ENCODE measurements around the gene GAPT.

The GAPT gene

DNA sequence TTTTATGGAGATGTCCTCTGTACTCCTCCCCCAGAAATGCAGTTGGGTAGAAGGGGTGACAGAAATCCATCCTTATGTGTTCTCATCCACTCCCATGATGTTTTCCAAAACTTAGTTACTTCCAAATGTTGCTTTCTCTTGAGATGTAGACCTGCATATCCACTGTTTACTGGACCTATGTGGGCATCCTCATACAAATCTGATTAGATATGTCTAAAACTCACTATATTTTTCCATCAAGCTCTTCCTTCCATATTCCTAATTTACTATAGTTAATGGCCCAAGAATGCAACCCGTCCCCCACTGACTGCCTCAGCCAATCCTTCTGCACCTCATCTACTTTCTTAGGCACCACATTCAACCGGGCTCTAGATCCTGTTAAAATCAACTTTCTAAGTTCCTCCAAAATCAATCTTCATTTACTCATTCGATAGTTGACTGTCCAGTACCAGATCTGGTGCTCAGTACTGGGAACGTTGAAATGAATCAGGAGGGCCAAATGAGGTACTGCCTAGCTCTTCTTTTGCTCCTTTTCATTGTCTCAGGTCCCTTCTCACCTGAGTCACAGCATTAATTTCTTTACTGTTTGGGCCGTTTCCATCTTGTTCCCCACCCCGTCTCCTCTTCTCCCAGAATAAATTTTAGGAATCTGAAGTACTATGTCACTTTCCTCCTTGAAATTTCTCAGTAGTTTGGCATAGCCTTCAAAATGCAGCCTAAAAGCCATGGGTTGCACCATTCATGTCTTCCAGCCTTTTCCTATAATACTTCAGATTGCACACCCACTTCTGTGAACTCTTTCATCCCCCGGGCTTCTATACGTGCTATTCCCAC is 39.3 kb upstream of the GAPT start:
- TF ChIP-seq, protein P1, sequence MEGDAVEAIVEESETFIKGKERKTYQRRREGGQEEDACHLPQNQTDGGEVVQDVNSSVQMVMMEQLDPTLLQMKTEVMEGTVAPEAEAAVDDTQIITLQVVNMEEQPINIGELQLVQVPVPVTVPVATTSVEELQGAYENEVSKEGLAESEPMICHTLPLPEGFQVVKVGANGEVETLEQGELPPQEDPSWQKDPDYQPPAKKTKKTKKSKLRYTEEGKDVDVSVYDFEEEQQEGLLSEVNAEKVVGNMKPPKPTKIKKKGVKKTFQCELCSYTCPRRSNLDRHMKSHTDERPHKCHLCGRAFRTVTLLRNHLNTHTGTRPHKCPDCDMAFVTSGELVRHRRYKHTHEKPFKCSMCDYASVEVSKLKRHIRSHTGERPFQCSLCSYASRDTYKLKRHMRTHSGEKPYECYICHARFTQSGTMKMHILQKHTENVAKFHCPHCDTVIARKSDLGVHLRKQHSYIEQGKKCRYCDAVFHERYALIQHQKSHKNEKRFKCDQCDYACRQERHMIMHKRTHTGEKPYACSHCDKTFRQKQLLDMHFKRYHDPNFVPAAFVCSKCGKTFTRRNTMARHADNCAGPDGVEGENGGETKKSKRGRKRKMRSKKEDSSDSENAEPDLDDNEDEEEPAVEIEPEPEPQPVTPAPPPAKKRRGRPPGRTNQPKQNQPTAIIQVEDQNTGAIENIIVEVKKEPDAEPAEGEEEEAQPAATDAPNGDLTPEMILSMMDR (IDR thresholded peaks at IDR 0.05; ENCODE audit: borderline replicate concordance, insufficient read depth, low read depth, low read length), result no peak

DNA sequence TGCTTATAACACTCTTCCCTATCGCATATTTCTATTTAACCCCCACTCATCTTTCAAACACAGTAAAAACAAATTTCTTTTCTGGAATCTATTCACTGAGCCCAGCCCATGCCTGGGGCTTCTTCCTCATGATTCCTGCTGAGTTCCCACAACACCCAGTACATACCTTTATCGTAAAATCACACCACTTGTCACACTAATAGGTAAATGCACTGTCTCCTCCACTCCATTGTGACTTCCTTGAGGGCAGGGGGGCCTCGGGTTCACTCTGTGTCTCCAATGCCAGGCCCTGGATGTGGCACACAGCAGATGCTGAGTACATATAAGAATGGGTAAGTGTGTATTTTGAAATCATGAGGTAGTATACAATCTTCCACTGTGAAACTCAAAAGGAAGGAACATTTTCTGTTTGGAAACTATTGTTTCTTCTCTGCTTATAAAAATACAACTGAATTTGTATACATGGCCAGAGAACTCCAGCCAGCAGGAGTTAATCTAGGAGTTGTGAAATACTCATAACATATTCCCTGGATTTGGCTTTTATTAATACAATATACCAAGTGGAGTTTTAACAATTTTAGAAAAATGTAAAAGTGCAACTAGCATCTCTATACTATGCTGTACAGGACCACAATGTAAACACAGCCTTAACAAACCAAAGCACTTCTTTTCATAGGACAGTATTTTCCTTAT is 38.5 kb upstream of the GAPT start:
- no peak overlapping the region for H3K4me3 ChIP-seq (ENCODE audit: low read depth, low read length)
- TF ChIP-seq, protein P1 (IDR thresholded peaks at IDR 0.05; ENCODE audit: borderline replicate concordance, insufficient read depth, low read depth, low read length), result no peak

More for the DNA sequence above, 39.3 kb upstream of the GAPT start:
- no peak overlapping the region for H3K4me3 ChIP-seq (ENCODE audit: low read depth, low read length)

DNA sequence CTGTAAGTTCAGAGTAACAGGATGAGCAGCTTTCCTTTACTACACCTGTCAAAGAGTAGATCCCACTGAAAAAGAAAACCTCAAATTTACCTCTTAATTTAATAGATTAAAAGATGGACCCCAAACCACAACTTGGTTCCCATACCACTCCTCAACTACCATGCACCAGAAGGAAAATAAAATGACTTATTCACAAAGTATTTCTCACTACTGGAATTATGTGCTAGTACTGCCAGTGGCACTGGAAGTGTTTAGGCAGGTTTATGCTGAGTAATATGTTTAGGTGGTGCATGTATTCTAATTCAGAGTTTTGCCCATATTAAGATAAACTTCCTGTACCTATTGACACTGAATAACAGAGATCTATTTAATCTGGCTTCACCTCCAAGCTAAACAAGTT is 37.9 kb upstream of the GAPT start:
- TF ChIP-seq, protein P1 (IDR thresholded peaks at IDR 0.05; ENCODE audit: borderline replicate concordance, insufficient read depth, low read depth, low read length), result no peak
- H3K4me3 ChIP-seq (ENCODE audit: low read depth, low read length), result no peak overlapping the region

DNA sequence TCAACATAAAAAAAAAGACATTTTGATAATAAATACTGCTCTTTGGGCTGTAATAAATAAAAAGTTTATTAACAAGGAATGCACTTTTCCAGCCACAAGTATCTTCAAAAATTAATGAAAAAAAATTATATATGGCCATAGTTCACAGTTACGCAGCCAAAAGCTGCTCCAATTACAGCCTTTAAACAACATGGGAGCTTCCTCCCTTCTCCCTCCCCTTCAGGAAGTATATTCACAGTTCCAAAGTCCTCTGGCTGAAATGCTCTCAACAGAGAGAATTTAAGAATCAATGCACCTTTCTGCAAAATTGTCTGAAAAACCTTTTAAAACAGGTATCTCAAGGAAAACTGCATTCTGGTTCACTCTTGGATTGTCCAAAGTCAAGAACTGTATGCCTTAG is 37.2 kb upstream of the GAPT start:
- TF ChIP-seq, protein P1 (IDR thresholded peaks at IDR 0.05; ENCODE audit: borderline replicate concordance, insufficient read depth, low read depth, low read length), result no peak

DNA sequence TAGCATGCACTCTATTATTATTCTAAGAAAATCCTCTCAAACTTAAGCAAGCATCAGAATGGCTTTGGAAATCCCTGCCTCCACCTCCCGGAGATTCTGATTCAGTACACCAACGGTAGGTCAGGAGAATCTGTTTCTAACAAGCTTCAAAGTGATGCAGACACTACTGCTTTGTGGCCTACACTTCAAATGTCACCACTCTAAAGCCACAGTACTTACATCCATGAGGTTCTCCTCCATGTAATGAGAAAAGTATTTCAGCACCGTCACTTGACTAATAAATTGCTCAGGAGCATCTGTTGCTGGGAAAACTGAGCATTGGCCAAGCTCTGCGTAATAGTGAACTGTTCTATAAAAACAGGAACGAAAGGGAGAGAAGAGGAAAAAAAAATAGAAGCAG is 36.2 kb upstream of the GAPT start:
- no peak overlapping the region for H3K4me3 ChIP-seq (ENCODE audit: low read depth, low read length)
- TF ChIP-seq, protein P1 (IDR thresholded peaks at IDR 0.05; ENCODE audit: borderline replicate concordance, insufficient read depth, low read depth, low read length), result no peak

More for the DNA sequence above, 37.2 kb upstream of the GAPT start:
- H3K4me3 ChIP-seq (ENCODE audit: low read depth, low read length), result no peak overlapping the region

DNA sequence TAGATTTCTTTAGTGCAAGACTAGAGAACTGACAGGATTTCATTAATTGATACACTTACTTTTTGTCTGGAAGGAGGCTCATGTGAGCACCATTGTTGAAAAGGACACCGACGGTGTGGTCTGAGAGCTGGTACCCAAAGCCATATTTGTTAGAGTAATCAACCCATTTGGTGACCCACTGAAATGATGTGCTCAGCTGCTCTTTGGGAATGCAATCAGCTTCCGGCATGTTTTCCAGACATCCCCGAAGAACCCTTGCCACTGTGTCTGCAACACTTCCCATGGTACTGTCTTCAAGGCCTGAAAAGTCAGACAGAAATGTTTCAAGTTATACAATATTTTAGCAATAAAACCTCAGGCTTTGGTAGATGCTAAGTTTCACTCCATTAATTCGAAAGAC is 35.8 kb upstream of the GAPT start:
- H3K4me3 ChIP-seq (ENCODE audit: low read depth, low read length), result no peak overlapping the region
- TF ChIP-seq, protein P1 (IDR thresholded peaks at IDR 0.05; ENCODE audit: borderline replicate concordance, insufficient read depth, low read depth, low read length), result no peak

Data from GM12875 (cell line).